ENCODE data around the gene OSBP2. TPM values are rescaled to one million over a fixed set of nuclear protein-coding genes. Genes with fewer than 3 reads are reported as not detected.

Gene OSBP2
- total and polyA plus RNA-seq, 5 experiments from 2014 or later: 0.60 to 1.8 (median 0.75) TPM

DNA sequence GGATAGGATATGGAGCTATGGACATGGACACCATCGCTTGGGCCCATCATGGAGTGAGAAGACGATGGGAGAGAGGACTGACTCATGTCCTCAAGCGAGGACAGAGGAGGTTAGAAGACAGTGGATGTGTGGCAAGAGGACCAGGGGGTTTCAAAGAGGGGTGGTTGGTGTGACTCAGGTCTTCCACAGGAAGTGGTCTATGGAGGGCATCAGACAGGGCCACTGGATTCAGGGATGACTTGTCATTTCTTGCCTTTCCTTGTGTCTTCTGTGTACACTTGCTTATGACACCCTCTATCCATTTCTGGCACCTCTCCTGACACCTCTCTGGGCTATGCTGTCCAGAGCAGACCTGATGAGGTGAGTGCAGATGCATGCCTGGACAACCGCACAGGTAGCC lies 115.4 kb downstream of the OSBP2 start:
- no peak for DNase-seq
- H3K4me1 Mint-ChIP-seq: peaks cover 0 to 9% (median 0%) of the 10 kb centered on the region in 4 donors
- no peak overlapping the region for H3K27ac Mint-ChIP-seq
- no peaks in the 10 kb centered on the region for H3K36me3 Mint-ChIP-seq
- H3K9me3 Mint-ChIP-seq: no peaks in the 10 kb centered on the region
- no peak overlapping the region for H3K4me3 Mint-ChIP-seq
- ATAC-seq: no peak
- POLR2A ChIA-PET: no interaction called here
- H3K27me3 Mint-ChIP-seq: peaks cover 0 to 20% (median 6%) of the 10 kb centered on the region in 5 donors

DNA sequence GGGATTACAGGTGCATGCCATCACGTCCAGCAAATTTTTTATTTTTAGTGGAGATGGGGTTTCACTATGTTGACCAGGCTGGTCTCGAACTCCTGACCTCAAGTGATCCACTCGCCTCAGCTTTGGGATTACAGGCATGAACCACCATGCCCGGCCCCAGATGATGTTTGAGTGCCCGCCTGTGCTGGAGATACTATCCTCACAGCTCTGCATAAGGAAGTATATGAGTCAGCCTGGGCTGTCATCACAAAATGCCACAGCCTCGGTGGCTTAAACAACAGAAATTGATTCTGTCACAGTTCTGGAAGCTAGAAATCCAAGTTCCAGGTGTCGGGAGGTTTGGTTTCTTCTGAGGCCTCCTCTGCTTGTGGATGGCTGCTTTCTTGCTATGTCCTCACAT lies 119.3 kb downstream of the OSBP2 start:
- POLR2A ChIA-PET: no interaction called here
- Mint-ChIP-seq H3K27me3 (peaks cover 3 to 18% (median 8%) of the 10 kb centered on the region in 5 donors), H3K9me3 (no peaks in the 10 kb centered on the region), H3K4me3 (no peak overlapping the region), H3K36me3 (peaks cover 0 to 6% (median 0%) of the 10 kb centered on the region in 3 donors), H3K4me1 (peaks cover 0 to 8% (median 0%) of the 10 kb centered on the region in 4 donors), H3K27ac (no peak overlapping the region)
- DNase-seq: no peak
- ATAC-seq: no peak

DNA sequence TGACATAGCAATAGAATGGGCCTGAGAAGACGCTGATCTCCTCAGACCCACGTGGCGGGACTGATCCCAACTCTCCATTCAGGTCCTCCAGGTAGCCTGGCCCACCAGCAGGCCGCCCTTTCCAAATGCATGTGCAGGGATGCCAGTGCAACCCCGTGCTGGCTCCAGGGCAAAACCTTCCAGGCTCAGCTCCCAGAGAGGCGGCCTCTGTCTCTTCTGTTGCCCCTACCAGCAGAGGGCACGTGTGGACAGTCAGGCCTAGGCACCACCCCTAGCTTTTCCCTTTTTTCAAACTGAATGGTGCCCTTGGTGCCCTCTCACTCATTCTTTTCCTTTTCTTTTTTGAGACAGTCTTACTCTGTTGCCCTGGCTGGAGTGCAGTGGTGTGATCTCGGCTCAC lies 121.7 kb downstream of the OSBP2 start:
- ATAC-seq (no peak), DNase-seq (no peak)
- POLR2A ChIA-PET: no interaction called here
- H3K27me3 Mint-ChIP-seq: peaks cover 11 to 34% (median 25%) of the 10 kb centered on the region in 5 donors
- H3K27ac Mint-ChIP-seq: no peak overlapping the region
- peaks cover 0 to 6% (median 0%) of the 10 kb centered on the region in 3 donors for H3K36me3 Mint-ChIP-seq
- no peaks in the 10 kb centered on the region for H3K9me3 Mint-ChIP-seq
- H3K4me1 Mint-ChIP-seq: peaks cover 0 to 8% (median 6%) of the 10 kb centered on the region in 4 donors
- H3K4me3 Mint-ChIP-seq: no peak overlapping the region

DNA sequence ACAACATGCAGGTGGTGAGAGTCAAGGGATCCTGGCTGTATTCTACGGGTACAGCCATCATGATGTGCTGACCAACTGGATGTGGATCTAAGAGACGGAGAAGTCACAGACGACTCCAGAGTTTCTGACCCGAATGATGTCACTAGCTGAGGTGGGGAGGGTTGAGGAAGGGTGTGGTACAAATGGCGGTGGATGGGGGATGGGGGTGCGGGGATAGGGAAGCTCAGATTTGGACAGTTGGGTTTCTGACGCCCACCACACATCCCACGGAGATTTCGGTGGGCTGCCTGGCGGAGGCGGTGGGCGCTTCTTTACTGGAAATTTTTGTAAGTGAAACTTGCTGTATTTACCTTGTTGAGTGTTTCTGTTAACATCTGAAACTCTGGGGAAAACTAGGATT lies 126.7 kb downstream of the OSBP2 start:
- Mint-ChIP-seq H3K36me3 (no peaks in the 10 kb centered on the region), H3K4me1 (peaks cover 5 to 12% (median 10%) of the 10 kb centered on the region in 4 donors), H3K4me3 (peak overlapping the region in 9 of 10 donors; percentile 1 to 61 (median 43)), H3K27ac (no peak overlapping the region), H3K27me3 (peaks cover 24 to 66% (median 48%) of the 10 kb centered on the region in 5 donors), H3K9me3 (no peaks in the 10 kb centered on the region)
- DNase-seq (no peak), ATAC-seq (no peak)
- POLR2A ChIA-PET: no interaction called here

DNA sequence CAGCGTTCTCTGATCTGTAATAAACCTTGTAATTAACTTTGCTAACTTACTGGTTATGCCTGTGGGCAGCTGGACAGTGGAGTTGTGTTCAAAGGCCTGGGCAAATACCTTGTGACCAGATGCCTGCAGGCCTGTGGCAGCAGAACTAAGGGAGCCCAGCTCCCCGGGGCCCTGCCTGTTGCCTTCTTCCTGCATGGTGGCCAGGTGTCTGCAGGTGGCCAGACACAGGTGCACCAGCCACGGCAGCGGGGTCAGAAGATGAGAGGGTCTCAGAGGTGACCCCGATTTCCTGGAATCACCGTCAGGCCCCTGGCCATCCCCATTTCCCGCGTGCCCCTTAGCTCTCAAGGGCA lies 127.2 kb downstream of the OSBP2 start:
- H3K36me3 Mint-ChIP-seq: no peaks in the 10 kb centered on the region
- peak overlapping the region in 7 of 10 donors; percentile 18 to 75 (median 58) for H3K4me3 Mint-ChIP-seq
- DNase-seq (no peak), ATAC-seq (no peak)
- peaks cover 5 to 12% (median 10%) of the 10 kb centered on the region in 4 donors for H3K4me1 Mint-ChIP-seq
- H3K27ac Mint-ChIP-seq: no peak overlapping the region
- H3K9me3 Mint-ChIP-seq: no peaks in the 10 kb centered on the region
- POLR2A ChIA-PET: no interaction called here
- peaks cover 24 to 67% (median 48%) of the 10 kb centered on the region in 5 donors for H3K27me3 Mint-ChIP-seq

DNA sequence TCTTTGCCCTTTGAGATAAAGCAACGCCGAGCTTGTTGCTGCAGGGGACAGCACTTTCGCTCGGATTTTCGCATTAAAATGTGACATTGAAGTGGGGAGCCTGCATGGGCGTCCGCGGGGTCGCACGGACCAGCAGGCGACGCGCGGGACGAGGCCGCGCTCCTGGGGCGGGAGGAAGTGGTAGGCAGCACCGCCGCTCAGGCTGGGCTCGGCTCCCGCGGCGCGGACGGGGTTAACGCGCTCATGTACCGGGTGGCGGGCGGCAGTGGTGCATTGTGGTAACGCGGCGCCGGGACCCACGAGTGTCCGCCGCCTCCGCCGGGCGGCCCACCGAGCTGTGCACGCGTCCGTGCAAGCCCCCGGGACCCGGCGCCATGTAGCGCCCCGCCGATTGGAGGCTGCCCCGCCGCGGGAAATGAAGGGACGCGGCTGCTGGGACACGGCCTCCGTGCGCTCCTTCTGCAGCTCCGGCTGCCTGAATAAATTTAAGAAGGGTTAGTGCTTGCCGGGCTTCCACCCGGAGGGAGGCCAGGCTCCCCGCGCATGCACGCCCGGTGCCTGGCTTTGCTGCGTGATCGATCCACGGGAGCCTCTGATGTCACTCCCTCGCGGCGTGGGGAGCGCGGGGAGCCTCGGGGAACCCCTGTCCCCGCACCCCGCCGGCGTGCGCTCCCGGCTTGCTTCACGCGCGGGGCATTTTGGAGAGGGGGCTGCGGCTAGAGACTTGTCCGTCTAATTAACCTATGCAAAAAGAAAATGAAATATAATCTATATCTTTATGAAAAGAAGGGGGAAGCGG lies 127.7 kb downstream of the OSBP2 start:
- peak; percentile 58 to 60 for ATAC-seq
- Mint-ChIP-seq H3K36me3 (no peaks in the 10 kb centered on the region), H3K4me1 (peaks cover 5 to 12% (median 10%) of the 10 kb centered on the region in 4 donors), H3K9me3 (no peaks in the 10 kb centered on the region), H3K27ac (no peak overlapping the region), H3K4me3 (peak overlapping the region in 7 of 10 donors; percentile 29 to 75 (median 58)), H3K27me3 (peaks cover 24 to 68% (median 47%) of the 10 kb centered on the region in 5 donors)
- DNase-seq: no peak
- POLR2A ChIA-PET: no interaction called here

DNA sequence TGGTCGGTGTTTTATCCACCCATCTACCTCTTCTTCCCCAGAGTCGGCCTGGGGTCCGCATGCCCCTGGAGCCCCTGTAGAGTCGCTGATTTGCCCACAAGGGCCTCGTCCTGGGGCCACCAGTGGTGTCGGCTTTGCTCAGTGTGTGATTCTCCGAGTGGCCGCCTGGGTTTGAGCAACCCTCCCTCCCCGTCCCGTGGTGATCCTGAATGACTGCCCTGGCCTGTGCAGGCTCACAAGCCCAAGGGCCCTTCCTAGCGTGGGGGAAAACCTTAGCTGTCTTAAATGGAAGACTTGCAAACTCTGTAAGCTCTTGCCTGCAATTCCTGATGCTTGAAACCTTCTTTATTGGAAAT lies 128.3 kb downstream of the OSBP2 start:
- Mint-ChIP-seq H3K4me3 (peak overlapping the region in 7 of 10 donors; percentile 25 to 67 (median 56)), H3K9me3 (no peaks in the 10 kb centered on the region), H3K4me1 (peaks cover 5 to 12% (median 10%) of the 10 kb centered on the region in 4 donors), H3K27me3 (peaks cover 24 to 70% (median 50%) of the 10 kb centered on the region in 5 donors), H3K27ac (no peak overlapping the region), H3K36me3 (no peaks in the 10 kb centered on the region)
- ATAC-seq (no peak), DNase-seq (no peak)
- POLR2A ChIA-PET: no interaction called here

DNA sequence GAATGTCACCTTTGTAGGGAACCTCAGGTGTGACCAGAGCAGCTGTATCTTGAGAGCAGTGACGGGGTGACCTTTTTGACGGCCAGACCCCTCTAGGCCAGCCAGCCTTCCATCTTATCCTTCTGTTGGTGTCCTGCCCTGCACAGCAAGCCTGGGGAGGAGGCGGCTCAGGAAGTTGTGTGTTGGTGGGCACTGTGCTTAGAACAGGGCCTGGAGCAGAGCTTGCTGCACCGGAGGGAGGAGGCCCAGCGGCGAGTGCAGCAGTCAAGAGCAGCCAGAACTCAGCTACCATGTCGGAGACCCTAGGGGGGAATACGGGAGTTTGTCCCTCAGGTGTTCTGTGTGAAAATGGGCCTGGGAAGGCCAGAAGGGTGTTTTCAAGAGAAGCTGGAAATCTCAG lies 129.4 kb downstream of the OSBP2 start:
- no peak for ATAC-seq
- peaks cover 5 to 12% (median 10%) of the 10 kb centered on the region in 4 donors for H3K4me1 Mint-ChIP-seq
- no peaks in the 10 kb centered on the region for H3K36me3 Mint-ChIP-seq
- H3K27ac Mint-ChIP-seq: no peak overlapping the region
- H3K27me3 Mint-ChIP-seq: peaks cover 22 to 63% (median 46%) of the 10 kb centered on the region in 5 donors
- H3K4me3 Mint-ChIP-seq: no peak overlapping the region
- POLR2A ChIA-PET: no interaction called here
- DNase-seq: no peak
- no peaks in the 10 kb centered on the region for H3K9me3 Mint-ChIP-seq

DNA sequence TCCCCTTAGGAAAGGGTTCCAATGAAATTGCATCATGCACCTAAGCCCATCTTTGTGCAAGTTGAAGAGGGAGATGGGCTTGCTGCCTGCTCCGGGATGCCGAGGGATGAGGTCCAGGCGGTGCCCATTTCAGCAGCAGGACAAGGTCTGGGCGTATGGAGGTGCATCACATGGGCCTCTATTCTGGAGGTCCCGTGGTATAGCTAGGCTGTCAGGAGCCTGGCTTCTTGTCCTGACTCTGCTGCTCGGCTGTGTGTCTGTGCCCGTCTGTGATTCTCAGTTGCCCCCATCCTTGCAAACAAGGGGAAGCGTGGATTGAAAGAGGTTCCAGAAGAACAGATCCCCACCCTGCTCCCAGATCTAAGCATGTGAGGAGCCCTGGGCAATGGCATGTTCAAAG lies 130.0 kb downstream of the OSBP2 start:
- peak overlapping the region in 1 of 10 donors; percentile 50 for H3K27ac Mint-ChIP-seq
- no peak for DNase-seq
- H3K4me1 Mint-ChIP-seq: peaks cover 5 to 12% (median 10%) of the 10 kb centered on the region in 4 donors
- peaks cover 22 to 60% (median 40%) of the 10 kb centered on the region in 5 donors for H3K27me3 Mint-ChIP-seq
- ATAC-seq: no peak
- no peaks in the 10 kb centered on the region for H3K36me3 Mint-ChIP-seq
- H3K4me3 Mint-ChIP-seq: no peak overlapping the region
- H3K9me3 Mint-ChIP-seq: no peaks in the 10 kb centered on the region
- POLR2A ChIA-PET: no interaction called here

DNA sequence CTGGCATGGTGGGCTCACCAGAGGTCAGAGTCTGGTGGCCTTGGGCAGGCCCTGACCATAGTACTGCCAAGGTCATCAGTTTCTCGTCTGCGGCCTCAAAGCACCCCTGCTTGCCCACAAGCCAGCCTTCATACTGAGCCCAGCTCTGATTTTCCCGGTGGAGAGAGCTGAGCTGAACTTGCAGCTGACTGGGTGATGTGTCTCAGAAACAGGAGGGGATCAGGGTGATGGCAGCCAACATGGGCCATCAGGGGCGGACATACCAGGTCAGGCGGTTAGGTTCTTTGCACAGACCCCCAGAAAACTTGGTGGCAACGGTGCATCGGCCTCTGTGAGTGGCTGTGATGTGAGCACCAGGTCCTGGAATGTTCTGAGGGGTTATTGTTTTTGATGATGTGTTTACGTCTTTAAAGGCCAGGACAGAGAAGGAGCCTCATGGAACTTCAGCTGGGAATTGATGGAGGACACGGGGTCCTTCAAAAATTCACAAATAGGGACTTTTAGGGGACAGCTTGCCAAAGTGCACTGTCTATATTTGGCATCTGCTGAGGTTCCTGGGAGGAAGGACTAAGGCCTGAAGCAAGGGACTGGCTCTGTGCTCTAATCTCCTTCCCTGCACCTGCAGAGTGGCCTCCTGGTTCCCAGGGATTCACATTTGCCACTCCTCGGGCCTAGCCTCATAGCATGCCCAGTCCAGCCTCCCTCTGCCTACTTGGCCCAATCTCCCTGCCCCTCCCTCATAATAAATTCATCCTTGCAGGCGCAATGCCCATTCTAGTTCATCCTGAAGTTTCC lies 131.2 kb downstream of the OSBP2 start:
- peaks cover 19 to 55% (median 34%) of the 10 kb centered on the region in 5 donors for H3K27me3 Mint-ChIP-seq
- no peaks in the 10 kb centered on the region for H3K9me3 Mint-ChIP-seq

DNA sequence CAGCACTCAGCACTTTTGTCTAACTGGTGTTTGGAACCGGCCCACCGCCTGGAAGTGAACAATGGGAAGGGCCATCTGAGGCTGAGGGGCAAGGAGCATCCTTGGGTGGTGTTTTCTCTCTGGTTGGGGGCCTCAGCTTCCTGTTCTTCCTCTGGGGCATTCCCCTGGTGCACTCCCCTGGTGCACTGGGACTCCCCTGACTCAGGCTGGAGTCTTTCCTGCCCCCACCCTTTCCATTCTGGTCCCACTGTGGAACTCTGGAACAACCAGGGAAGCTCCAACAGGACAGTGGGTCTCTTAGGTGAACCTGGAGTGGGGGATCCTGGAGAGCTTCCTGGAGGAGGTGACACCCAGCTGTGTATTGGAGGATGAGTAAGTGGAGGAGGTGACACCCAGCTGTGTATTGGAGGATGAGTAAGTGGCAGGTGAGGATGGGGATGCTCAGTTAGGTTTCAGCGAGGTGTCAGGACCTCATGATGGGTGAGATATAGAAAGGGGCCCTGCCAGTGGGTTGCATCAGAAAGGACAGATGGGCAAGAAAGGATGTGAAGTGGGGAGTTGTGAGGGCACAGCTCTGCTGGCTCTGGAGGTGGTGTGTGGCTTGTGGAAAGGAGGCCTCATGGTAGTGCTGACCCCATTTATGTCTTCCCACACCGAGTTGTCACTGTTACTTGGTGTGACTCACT lies 132.1 kb downstream of the OSBP2 start:
- Mint-ChIP-seq H3K36me3 (no peaks in the 10 kb centered on the region), H3K4me3 (no peak overlapping the region), H3K27ac (no peak overlapping the region), H3K9me3 (no peaks in the 10 kb centered on the region), H3K27me3 (peaks cover 14 to 46% (median 27%) of the 10 kb centered on the region in 5 donors), H3K4me1 (peaks cover 0 to 5% (median 5%) of the 10 kb centered on the region in 4 donors)
- DNase-seq (no peak), ATAC-seq (no peak)
- POLR2A ChIA-PET: interaction anchor here (0.5 kb wide), 1 partner anchor 9 kb away, joined by 3 read pairs; no protein-coding TSS in a partner anchor

More for the DNA sequence above, 131.2 kb downstream of the OSBP2 start:
- ATAC-seq: no peak
- POLR2A ChIA-PET: no interaction called here
- H3K36me3 Mint-ChIP-seq: no peaks in the 10 kb centered on the region
- peaks cover 5 to 11% (median 8%) of the 10 kb centered on the region in 4 donors for H3K4me1 Mint-ChIP-seq
- no peak overlapping the region for H3K4me3 Mint-ChIP-seq
- no peak for DNase-seq
- no peak overlapping the region for H3K27ac Mint-ChIP-seq

DNA sequence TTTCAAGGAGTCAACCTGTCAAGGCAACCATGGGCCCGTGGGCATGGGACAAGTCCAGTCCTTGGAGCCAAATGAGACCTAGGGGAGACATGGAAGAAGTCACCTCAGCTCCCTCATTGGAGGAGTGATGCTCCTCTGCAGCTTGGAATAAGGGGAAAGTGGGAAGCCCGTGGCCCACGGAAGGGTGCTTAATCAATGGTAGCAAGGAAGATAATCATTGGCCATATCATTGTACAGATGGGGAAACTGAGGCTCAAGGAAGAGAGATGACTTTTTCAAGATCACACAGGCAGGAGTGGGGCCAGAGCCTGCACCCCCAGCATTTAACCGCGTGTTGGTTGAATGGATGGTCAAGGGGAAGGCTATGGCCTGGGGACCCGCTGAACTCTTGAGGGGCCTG lies 133.0 kb downstream of the OSBP2 start:
- H3K4me3 Mint-ChIP-seq: no peak overlapping the region
- H3K4me1 Mint-ChIP-seq: peaks cover 0 to 5% (median 4%) of the 10 kb centered on the region in 4 donors
- no peak overlapping the region for H3K27ac Mint-ChIP-seq
- no peaks in the 10 kb centered on the region for H3K36me3 Mint-ChIP-seq
- no peak for DNase-seq
- ATAC-seq: no peak
- no peaks in the 10 kb centered on the region for H3K9me3 Mint-ChIP-seq
- H3K27me3 Mint-ChIP-seq: peaks cover 14 to 45% (median 27%) of the 10 kb centered on the region in 5 donors
- POLR2A ChIA-PET: no interaction called here

All from naive thymus-derived CD8-positive, alpha-beta T cell (primary cell).